Activated naive CD4-positive, alpha-beta T cell treated with anti-CD3 and anti-CD28 coated beads, Interleukin-2, amount 50 U/mL, for 16 hours (primary cell): ENCODE results near the gene PI16.
A peak's percentile ranks its signal among the peaks of the same experiment; 100 is the strongest.

Experiments used
- DNase-seq: peaks from one replicate; pipeline ENCODE4 v3.0.0-alpha.2; 2020

Gene PI16

GRCh38 chr6:36959555-36960250 is 5.2 kb downstream of the PI16 start:
- DNase-seq, result no peak

DNA sequence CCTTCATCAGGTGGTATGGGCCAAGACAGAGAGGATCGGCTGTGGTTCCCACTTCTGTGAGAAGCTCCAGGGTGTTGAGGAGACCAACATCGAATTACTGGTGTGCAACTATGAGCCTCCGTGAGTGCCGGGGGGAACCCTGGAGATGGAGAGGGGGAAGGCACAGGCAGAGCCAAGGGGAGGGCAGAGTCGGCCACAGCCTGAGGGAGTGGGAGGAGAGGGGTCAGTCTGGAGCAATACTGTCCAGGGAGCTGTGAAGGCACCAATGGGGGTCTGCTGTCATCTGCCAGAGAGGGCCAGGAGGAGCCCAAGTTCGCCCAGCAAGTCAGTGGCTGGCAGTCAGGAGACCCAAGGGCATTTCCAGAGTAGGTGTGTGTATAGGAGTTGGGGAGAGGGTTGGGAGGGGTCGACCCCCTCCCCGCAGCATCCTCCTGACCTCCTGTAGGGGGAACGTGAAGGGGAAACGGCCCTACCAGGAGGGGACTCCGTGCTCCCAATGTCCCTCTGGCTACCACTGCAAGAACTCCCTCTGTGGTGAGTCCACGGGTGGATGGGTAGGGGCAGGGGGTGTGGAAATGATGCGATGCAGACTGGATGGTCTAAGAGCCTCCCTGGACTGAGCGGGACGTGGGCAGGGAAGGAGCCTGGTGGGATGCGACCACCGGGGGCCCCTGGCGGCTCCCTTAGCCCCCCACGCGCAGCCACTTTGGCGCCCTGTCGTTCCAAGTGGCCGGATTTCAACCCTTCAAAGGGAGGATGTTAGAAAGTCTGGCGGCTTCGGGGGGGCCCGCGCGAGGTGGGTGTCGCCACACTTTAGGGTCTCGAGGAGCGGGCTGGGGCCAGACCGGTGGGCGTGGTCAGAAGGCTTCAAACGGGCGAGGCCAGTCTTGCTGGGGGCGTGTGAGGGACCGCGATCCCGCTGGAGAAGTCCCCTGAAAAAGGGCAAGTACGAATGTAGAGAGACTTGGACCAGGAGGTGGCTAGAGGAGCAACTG is 7.2 kb downstream of the PI16 start:
- DNase-seq, result no peak

DNA sequence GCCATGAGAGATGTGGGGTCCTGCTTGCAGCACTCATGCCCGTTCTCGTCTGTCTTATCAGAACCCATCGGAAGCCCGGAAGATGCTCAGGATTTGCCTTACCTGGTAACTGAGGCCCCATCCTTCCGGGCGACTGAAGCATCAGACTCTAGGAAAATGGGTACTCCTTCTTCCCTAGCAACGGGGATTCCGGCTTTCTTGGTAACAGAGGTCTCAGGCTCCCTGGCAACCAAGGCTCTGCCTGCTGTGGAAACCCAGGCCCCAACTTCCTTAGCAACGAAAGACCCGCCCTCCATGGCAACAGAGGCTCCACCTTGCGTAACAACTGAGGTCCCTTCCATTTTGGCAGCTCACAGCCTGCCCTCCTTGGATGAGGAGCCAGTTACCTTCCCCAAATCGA is 8.3 kb downstream of the PI16 start:
- DNase-seq, result peak; percentile 76

DNA sequence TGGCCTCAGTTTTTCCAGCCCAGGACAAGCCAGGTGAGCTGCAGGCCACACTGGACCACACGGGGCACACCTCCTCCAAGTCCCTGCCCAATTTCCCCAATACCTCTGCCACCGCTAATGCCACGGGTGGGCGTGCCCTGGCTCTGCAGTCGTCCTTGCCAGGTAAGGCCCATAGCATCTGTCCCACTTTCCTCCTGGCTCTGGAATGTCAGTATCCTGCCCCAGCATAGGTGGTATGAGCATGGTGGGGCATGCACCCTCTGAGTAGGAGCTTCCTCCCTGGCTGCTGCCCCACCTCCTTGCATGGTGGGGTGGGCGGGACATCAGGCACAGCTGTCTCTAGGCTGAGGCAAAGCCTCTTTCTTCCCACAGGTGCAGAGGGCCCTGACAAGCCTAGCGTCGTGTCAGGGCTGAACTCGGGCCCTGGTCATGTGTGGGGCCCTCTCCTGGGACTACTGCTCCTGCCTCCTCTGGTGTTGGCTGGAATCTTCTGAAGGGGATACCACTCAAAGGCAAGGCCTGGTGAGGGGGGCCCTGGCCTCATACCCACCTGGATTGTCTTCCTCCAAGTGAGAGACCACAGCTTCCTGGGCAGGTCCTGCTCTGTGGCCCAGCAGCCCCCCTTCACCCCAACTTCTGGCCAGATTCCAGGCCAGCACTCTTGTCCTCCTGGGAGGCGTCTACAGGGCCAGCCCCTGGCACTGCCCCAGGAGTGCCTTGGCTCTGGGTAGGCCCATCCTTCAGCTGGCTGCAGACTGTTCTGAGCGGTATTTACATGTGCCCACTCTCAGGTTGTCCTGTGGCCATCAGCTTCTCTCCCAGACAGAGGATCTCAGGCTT is 9.1 kb downstream of the PI16 start:
- DNase-seq, result no peak

- no peak for DNase-seq
These were observed 9.8 kb downstream of the PI16 start for GRCh38 chr6:36964349-36964748.

GRCh38 chr6:36964908-36965307 is 10.4 kb downstream of the PI16 start:
- no peak for DNase-seq

GRCh38 chr6:36967301-36967700 is 12.8 kb downstream of the PI16 start:
- no peak for DNase-seq

DNA sequence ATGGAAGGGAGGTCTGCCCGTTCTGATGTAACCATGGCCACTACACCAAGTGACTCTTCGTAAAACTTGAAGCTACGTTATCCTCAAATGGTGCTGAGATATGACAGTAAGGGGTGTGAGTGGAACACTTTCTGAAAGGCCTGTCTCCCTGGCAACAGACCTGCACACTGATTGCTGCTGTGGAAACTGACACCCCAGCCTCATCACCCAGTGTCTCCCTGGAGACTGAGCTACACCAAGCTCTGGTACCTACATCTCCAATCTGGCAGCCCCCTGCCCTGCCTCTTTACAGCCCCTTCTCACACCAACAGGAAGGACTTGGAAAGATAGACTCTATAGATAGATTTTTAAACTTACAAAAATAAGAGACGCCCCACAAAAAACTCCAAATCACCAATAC is 13.2 kb downstream of the PI16 start:
- DNase-seq, result no peak

DNA sequence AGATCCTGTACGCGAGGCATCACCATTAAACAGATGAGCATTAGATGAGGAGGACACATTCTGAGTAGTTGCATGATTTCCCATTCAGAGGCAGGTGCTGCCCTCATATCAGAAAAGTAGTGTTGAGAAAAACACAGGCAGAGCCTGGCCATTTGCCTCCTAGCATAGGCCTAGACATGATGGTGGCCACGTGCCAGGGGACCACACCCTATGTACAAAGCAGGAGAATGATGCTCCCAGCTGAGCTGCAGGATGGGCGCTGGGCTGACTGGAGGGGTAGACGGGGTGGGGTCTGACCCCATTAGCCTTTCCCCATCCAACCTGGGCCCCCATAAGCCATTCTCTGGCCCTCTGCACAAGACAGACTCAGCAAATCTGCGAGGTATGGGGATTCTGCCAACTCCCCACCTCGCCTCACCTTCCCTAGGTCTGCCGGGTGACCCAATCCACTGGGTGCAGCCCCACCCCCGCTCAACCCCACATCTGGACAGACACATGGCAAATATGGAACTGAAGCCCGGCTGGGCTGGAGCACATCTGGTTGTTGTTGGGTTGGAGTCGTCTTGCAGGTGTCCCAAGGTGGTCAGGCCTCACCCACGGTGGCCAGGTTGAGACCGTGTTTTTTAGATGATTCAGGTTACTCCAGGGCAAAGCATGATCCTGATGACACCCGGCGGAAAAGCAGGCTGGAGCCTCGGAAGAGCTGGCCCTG is 13.9 kb downstream of the PI16 start:
- no peak for DNase-seq

- DNase-seq, result no peak
These were observed 14.7 kb downstream of the PI16 start for GRCh38 chr6:36969240-36969691.

DNA sequence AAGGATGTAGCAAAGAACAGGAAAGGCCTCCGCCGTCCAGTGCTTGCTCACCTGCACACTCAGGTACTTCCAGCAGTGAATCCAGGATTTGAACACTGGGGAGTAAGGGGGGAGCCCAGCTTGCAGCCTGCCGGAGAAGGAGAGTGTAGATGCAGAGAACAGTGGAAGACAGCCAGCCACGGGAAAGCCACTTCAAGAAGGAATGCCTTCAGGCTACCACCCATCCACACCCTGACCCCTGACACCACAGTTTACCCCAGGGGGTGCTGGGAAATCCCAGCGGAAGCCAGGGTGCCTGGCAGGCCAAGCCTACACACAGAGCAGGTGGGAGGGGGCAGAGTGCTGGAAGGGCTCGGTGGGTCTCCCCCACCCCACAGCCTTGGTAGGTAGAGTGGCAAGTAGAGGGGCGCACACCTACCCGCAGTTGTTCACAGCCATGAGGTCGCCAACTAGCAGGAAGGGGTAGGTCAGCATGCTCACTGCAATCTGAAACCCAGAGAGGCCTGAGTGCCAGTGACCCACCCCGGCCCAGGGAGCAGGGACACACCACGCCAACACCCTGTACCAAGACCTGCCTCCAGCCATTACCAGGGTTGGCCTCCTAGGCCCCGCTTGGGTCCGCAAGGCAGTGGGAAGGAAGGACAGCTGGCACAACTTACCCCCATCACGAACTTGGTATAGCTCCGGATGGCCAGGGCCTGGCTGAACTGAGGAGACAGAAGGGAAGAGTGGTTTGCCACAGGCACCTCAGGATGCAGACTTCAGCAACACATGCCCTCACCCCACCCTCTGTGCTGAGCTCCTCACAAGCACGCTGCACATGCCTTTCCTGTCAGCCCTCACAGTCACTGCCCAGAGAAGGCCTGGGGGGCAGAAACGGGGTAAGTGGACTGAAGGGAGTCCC is 15.7 kb downstream of the PI16 start:
- DNase-seq, result no peak

DNA sequence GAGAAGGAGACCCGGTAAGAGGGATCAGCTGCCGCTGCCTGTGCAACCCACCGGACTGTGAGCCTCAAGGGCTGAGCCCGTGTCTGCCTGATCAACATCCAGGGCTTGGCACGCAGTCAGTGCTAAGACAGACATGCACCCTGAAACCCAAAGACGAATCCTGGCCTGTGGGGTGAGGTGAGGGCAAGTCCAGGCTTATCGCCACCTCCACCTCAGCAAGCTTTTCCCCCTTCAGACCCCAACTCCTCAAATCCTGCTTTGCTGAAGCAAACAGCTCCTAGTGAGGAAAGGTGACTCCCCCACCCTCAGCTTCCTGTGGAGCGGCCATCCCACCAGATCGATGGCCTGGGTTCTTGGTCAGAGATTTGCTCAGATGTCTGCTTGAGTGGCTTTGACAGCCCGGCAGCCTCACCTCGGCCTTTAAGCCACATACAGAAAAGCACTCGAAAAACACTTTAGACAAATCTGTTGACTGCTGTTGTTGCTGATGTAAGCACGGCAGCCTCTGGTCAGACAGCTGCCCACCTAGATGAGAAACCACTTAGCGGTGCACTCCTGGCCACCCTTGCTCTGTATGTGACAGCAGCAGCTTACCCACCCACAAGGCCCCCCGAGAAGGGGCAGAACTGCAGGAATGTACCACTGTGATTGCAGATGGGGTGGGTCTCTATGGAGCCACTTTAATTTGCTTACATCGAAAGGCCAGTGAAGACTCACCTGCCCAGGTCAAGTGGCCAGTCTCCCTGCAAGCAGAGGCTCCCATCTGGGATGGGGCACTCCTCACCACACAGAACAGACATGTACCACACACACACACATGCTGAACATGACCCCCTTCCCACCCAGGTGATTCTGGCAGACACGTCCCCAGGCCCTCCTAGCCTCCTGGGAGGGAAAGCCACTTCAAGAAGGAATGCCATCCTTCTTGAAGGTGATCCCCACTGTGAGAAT is 16.6 kb downstream of the PI16 start:
- DNase-seq, result no peak

DNA sequence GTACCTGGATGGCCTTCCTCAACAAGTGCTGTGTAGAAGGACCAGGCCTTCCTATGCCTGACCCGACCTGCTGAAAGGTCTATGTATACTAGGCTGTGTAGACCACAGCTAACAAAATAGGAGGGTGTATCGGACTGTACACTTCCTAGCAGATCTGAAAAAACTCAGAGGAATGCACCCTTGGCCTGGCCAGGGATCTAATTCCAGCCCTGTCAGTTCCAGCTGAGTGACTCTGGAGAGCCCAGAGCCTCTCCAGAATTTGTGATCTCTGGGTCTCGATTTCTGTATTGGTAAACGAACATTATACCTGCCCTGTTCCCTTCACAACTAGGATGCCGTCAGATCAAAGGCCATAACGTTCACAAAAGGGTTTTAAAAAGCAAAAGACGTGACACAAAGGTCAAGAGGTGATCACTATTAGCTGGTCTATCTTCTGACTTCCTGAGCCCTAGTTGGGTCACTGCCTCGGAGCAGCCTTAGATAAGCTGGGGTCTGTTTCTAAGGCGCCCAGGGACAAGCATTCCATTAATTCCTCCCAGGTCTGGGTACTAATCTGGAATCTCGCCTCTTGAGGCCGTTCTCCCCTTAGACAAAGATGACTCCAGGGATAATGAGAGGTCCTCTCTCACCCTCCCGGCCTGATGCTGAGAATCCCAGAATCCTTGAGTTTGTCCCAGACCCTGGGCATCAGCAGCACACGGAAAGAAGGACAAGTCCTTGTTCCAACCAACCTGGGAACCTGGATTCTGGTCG is 17.6 kb downstream of the PI16 start:
- no peak for DNase-seq

DNA sequence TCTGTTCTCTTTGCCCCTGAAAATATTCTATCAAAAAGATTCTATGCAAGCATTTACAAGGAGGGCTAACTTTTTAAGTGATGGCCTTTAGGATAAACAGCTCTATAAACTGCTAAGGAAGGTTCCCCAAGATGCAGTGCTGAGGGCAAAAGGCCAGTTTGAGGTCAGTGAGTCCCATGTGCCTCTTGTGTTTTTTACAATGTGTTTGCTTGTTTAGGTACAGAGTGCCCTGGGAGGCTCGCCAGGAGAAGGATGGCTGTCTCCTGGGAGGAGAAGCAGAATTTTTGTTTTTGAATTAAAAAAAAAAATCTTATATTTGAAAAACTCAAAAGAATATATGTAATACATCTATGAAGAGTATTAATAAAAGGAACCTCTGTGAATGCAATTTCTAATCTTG is 18.7 kb downstream of the PI16 start:
- DNase-seq, result no peak

- DNase-seq, result no peak
These were observed 19.1 kb downstream of the PI16 start for GRCh38 chr6:36973647-36974046.

GRCh38 chr6:36975231-36976006 is 20.9 kb downstream of the PI16 start:
- DNase-seq, result no peak

GRCh38 chr6:36976007-36976264 is 21.4 kb downstream of the PI16 start:
- no peak for DNase-seq

GRCh38 chr6:36976509-36976908 is 22.0 kb downstream of the PI16 start:
- DNase-seq, result no peak

- DNase-seq, result no peak
These were observed 22.4 kb downstream of the PI16 start for GRCh38 chr6:36976931-36977330.
